AG04450 (cell line): ENCODE data around the gene SFTPB. TPM values are rescaled to one million over a fixed set of nuclear protein-coding genes. Genes with fewer than 3 reads are reported as not detected.
"Not testable (repeated sequence)": the region's sequence is repeated elsewhere in the genome, so short reads cannot be mapped to it uniquely, and the experiment has no call there.

Experiments used
- CTCF ChIA-PET: fragments of 300-600, 350-600 bp; formaldehyde crosslinking; extraction: SDS; loops from one replicate; lab custom pipeline; 2022; ENCODE audit warnings: antibody characterized with exemption, inconsistent platforms; lab: Charles Lee
- POLR2A ChIA-PET: fragments of 350-600 bp; formaldehyde crosslinking; extraction: SDS; loops from one replicate; lab custom pipeline; 2021; ENCODE audit warnings: antibody characterized with exemption, inconsistent platforms; lab: Yijun Ruan, JAX
- DNase-seq: peaks from one replicate; pipeline ENCODE4 v3.0.0-alpha.2; 2011; ENCODE audit warnings: low read depth, low spot score
- H3K27ac ChIP-seq: one replicate; pipeline ENCODE4 v1.5.1; 2012; ENCODE audit warnings: low read depth, low read length, control low read depth
- H3K27me3 ChIP-seq: one replicate; pipeline ENCODE4 v1.6.0; 2012; ENCODE audit warnings: low read length; ENCODE audit not compliant: control insufficient read depth, insufficient read depth
- H3K4me3 ChIP-seq: 2 replicates; pipeline ENCODE4 v1.5.1; 2011; ENCODE audit warnings: mild to moderate bottlenecking, low read depth, low read length, control low read depth
- H3K9me3 ChIP-seq: 2 replicates; pipeline ENCODE4 v1.5.1; 2012; ENCODE audit warnings: low read length; ENCODE audit not compliant: control insufficient read depth, insufficient read depth
- CTCF ChIP-seq: IDR thresholded peaks from 2 replicates; pipeline ENCODE4 v1.5.1; 2011; ENCODE audit warnings: low read depth, low read length, control low read depth, inconsistent platforms
- polyA minus RNA-seq: library from RNA; depleted of rRNA, polyadenylated mRNA; stranded (reverse); fragments of >200 nt; gene quantifications from 2 replicates; pipeline ENCODE4 v1.2.3, GENCODE V29; 2011; rRNA and poly(A)+ RNA removed
- polyA plus RNA-seq: library from polyadenylated mRNA; depleted of rRNA; stranded (reverse); fragments of >200 nt; gene quantifications from 2 replicates; pipeline ENCODE4 v1.2.3, GENCODE V29; 2011; rRNA removed

Gene SFTPB
- not detected in 2 replicates for polyA plus RNA-seq
- not detected in 2 replicates for polyA minus RNA-seq

- Histone ChIP-seq H3K9me3 (no peaks in the 10 kb centered on the region; the same call in 1 of the 2 replicates), H3K27me3 (peaks cover 3% of the 10 kb centered on the region), H3K4me3 (no peak within 1 kb of the TSS), H3K27ac (no peak within 1 kb of the TSS)
- DNase-seq, result no peak
- CTCF ChIA-PET, result interaction anchor here (1.2 to 1.7 kb wide), 3 partner anchors 11 to 31 kb away, joined by 3 to 11 read pairs (median 9); no protein-coding TSS in a partner anchor
- POLR2A ChIA-PET, result interaction anchor here (1.0 kb wide), 1 partner anchor 36 kb away, joined by 3 read pairs; no protein-coding TSS in a partner anchor
- TF ChIP-seq CTCF, result no peak
Measured at GRCh38 chr2:85668009-85668856, at the start of gene SFTPB. Gene SFTPB (minus strand): TSS chr2:85668199. CDS start chr2:85668183, 16 bp downstream.

- Histone ChIP-seq H3K27me3 (peaks cover 16% of the 10 kb centered on the region), H3K4me3 (no peak overlapping the region), H3K9me3 (no peaks in the 10 kb centered on the region), H3K27ac (no peak overlapping the region)
- no peak for DNase-seq
- ChIA-PET CTCF (interaction anchor here (0.7 to 7.3 kb wide), 4 partner anchors 11 to 80 kb away, joined by 3 to 56 read pairs (median 20); no protein-coding TSS in a partner anchor), POLR2A (no interaction called here)
- no peak for TF ChIP-seq CTCF
Measured at GRCh38 chr2:85717308-85718008, 49.5 kb upstream of the SFTPB start.

GRCh38 chr2:85716346-85716914 is 48.4 kb upstream of the SFTPB start:
- CTCF ChIA-PET, result interaction anchor here (1.1 to 7.3 kb wide), 2 partner anchors 10 to 19 kb away, joined by 3 to 56 read pairs; no protein-coding TSS in a partner anchor

GRCh38 chr2:85714841-85715240 is 46.8 kb upstream of the SFTPB start:
- DNase-seq, result no peak
- ChIA-PET POLR2A (no interaction called here), CTCF (interaction anchor here (0.8 to 7.3 kb wide), 3 partner anchors 9 to 77 kb away, joined by 3 to 56 read pairs (median 6); no protein-coding TSS in a partner anchor)
- H3K27ac ChIP-seq, result no peak overlapping the region
- H3K4me3 ChIP-seq, result no peak overlapping the region
- no peak for TF ChIP-seq CTCF
- peaks cover 7% of the 10 kb centered on the region for H3K27me3 ChIP-seq
- no peaks in the 10 kb centered on the region; the same call in 1 of the 2 replicates for H3K9me3 ChIP-seq

More at GRCh38 chr2:85716346-85716914, 48.4 kb upstream of the SFTPB start:
- Histone ChIP-seq H3K9me3 (no peaks in the 10 kb centered on the region; the same call in 1 of the 2 replicates), H3K27ac (no peak overlapping the region), H3K27me3 (peaks cover 13% of the 10 kb centered on the region), H3K4me3 (no peak overlapping the region)
- DNase-seq, result no peak
- no peak for TF ChIP-seq CTCF
- POLR2A ChIA-PET, result no interaction called here

- H3K9me3 ChIP-seq, DNase-seq, H3K27me3 ChIP-seq, H3K27ac ChIP-seq, POLR2A ChIA-PET, H3K4me3 ChIP-seq: not testable (repeated sequence)
- CTCF ChIA-PET, result interaction anchor here (0.6 to 1.8 kb wide), 4 partner anchors 54 to 101 kb away, joined by 4 to 6 read pairs (median 4); no protein-coding TSS in a partner anchor
Measured at GRCh38 chr2:85714421-85714820, 46.4 kb upstream of the SFTPB start.
